Smooth muscle cell (in vitro differentiated cells): ENCODE results near the gene PHC3. TPM values are rescaled to one million over a fixed set of nuclear protein-coding genes. Genes with fewer than 3 reads are reported as not detected.

Source experiments
- DNase-seq: peaks from one replicate; lab custom pipeline; 2025; ENCODE audit not compliant: unreplicated experiment; lab: John Stamatoyannopoulos, UW
- H2AFZ ChIP-seq: fragments of 200-600 bp; sonication (generic); 2 replicates; pipeline ENCODE4 v1.6.0; 2016; ENCODE audit warnings: antibody characterized with exemption, low read depth, mild to moderate bottlenecking
- H3F3A ChIP-seq: fragments of 200-600 bp; sonication (generic); 2 replicates; pipeline ENCODE4 v1.6.0; 2017; ENCODE audit warnings: antibody characterized with exemption, low read depth
- H3K27ac ChIP-seq: fragments of 200-600 bp; sonication (generic); 2 replicates; pipeline ENCODE4 v1.5.1; 2016; ENCODE audit warnings: low read depth, mild to moderate bottlenecking
- H3K27me3 ChIP-seq: fragments of 200-600 bp; sonication (generic); 2 replicates; pipeline ENCODE4 v1.6.1; 2016; ENCODE audit warnings: low read depth, mild to moderate bottlenecking
- H3K36me3 ChIP-seq: fragments of 200-600 bp; sonication (generic); 2 replicates; pipeline ENCODE4 v1.5.1; 2016; ENCODE audit warnings: low read depth
- H3K4me1 ChIP-seq: fragments of 200-600 bp; sonication (generic); 2 replicates; pipeline ENCODE4 v1.5.1; 2016; ENCODE audit warnings: low read depth
- H3K4me2 ChIP-seq: fragments of 200-600 bp; sonication (generic); 2 replicates; pipeline ENCODE4 v1.6.0; 2016; ENCODE audit warnings: mild to moderate bottlenecking
- H3K4me3 ChIP-seq: fragments of 200-600 bp; sonication (generic); 2 replicates; pipeline ENCODE4 v1.5.1; 2016; ENCODE audit warnings: mild to moderate bottlenecking
- H3K79me2 ChIP-seq: fragments of 200-600 bp; sonication (generic); 2 replicates; pipeline ENCODE4 v1.6.0; 2016; ENCODE audit warnings: low read depth, mild to moderate bottlenecking
- H3K9ac ChIP-seq: fragments of 200-600 bp; sonication (generic); 2 replicates; pipeline ENCODE4 v1.6.0; 2016; ENCODE audit warnings: low read depth
- H3K9me3 ChIP-seq: fragments of 200-600 bp; sonication (generic); replicated peaks from 2 replicates; pipeline ENCODE4 v1.5.1; 2016; ENCODE audit warnings: low read depth
- H4K20me1 ChIP-seq: fragments of 200-600 bp; sonication (generic); 2 replicates; pipeline ENCODE4 v1.6.0; 2016; ENCODE audit warnings: low read depth
- WGBS: methylation state at CpG from one replicate; pipeline ENCODE4 v1.1.7; 2016; ENCODE audit warnings: low lambda C conversion rate; 5-methylcytosine and 5-hydroxymethylcytosine counted together
- polyA plus RNA-seq: library from polyadenylated mRNA; unstranded; fragments of >200 nt; fragmentation: Nextera tagmentation; extraction: Ambion mirVana; gene quantifications from 2 replicates; pipeline ENCODE4 v1.2.1, GENCODE V29; 2016
- total RNA-seq: library from RNA; depleted of rRNA; stranded (reverse); fragments of >200 nt; gene quantifications from 2 replicates; pipeline ENCODE4 v1.2.3, GENCODE V29; 2014
- TF ChIP-seq, protein P1 (sequence below): fragments of 200-600 bp; sonication (generic); IDR thresholded peaks from 2 replicates; pipeline ENCODE4 v1.5.1; 2017; ENCODE audit warnings: borderline replicate concordance, mild to moderate bottlenecking, antibody characterized with exemption; ENCODE audit not compliant: insufficient read depth, poor library complexity, severe bottlenecking

PHC3 gene
- total and polyA plus RNA-seq, 2 experiments from 2014 or later: 28.8 to 33.1 TPM

DNA sequence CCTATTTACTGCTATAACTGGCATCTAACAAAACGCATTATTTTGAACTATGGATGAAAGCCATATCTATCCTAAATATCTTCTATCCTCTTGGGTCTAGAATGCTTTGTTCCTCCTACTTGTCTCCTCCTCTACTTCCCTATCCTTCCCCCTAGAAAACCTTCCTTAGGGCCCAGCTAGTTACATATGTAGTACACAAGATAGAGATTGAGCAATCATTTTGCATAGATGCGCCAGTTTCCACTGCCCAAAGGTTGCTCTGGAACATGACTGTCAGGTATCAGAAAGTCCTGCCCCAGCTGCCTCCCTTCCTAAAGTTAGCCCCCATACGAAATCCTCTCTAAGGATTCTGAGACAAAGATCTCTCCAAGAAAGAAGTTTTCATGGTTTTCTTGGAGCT lies 88.6 kb downstream of the PHC3 start:
- H3K9me3 ChIP-seq: no peaks in the 10 kb centered on the region
- no peak overlapping the region for H2AFZ ChIP-seq
- WGBS: 99% methylated on average over 3 of the region's 3 CpGs
- H3K27ac ChIP-seq: no peak overlapping the region
- no peaks in the 10 kb centered on the region for H3F3A ChIP-seq
- no peak overlapping the region for H3K4me3 ChIP-seq
- peaks cover 13% of the 10 kb centered on the region for H3K36me3 ChIP-seq
- TF ChIP-seq, protein P1, sequence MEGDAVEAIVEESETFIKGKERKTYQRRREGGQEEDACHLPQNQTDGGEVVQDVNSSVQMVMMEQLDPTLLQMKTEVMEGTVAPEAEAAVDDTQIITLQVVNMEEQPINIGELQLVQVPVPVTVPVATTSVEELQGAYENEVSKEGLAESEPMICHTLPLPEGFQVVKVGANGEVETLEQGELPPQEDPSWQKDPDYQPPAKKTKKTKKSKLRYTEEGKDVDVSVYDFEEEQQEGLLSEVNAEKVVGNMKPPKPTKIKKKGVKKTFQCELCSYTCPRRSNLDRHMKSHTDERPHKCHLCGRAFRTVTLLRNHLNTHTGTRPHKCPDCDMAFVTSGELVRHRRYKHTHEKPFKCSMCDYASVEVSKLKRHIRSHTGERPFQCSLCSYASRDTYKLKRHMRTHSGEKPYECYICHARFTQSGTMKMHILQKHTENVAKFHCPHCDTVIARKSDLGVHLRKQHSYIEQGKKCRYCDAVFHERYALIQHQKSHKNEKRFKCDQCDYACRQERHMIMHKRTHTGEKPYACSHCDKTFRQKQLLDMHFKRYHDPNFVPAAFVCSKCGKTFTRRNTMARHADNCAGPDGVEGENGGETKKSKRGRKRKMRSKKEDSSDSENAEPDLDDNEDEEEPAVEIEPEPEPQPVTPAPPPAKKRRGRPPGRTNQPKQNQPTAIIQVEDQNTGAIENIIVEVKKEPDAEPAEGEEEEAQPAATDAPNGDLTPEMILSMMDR: no peak
- H3K9ac ChIP-seq: no peak overlapping the region
- H4K20me1 ChIP-seq: peaks cover 11% of the 10 kb centered on the region
- no peak overlapping the region for H3K4me2 ChIP-seq
- H3K4me1 ChIP-seq: no peaks in the 10 kb centered on the region
- H3K79me2 ChIP-seq: no peaks in the 10 kb centered on the region
- no peaks in the 10 kb centered on the region for H3K27me3 ChIP-seq
- DNase-seq: no peak

DNA sequence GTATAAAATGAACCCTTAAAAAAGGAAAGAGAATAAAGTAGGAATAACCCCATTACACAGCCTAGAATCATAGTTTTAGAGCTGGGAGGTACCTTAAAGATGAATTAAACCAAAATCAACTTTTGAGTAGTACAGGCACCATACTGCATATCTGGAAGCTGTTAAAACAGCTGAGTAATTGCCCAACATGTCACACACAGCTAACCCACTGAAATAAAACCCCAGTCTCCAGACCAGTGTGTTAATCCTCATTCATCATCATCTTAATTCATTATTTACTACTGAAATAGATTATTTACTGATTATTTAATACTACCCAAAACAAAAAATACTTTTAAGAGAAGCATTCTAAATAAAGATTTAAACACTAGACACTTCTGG lies 90.9 kb downstream of the PHC3 start:
- H3F3A ChIP-seq: no peaks in the 10 kb centered on the region
- no peak overlapping the region for H3K4me3 ChIP-seq
- H4K20me1 ChIP-seq: peaks cover 11% of the 10 kb centered on the region
- no peak overlapping the region for H3K9ac ChIP-seq
- TF ChIP-seq, protein P1: no peak
- DNase-seq: no peak
- H3K27me3 ChIP-seq: no peaks in the 10 kb centered on the region
- H2AFZ ChIP-seq: no peak overlapping the region
- H3K4me2 ChIP-seq: no peak overlapping the region
- no peaks in the 10 kb centered on the region for H3K4me1 ChIP-seq
- H3K27ac ChIP-seq: no peak overlapping the region
- H3K36me3 ChIP-seq: no peaks in the 10 kb centered on the region
- H3K9me3 ChIP-seq: no peaks in the 10 kb centered on the region
- no peaks in the 10 kb centered on the region for H3K79me2 ChIP-seq

DNA sequence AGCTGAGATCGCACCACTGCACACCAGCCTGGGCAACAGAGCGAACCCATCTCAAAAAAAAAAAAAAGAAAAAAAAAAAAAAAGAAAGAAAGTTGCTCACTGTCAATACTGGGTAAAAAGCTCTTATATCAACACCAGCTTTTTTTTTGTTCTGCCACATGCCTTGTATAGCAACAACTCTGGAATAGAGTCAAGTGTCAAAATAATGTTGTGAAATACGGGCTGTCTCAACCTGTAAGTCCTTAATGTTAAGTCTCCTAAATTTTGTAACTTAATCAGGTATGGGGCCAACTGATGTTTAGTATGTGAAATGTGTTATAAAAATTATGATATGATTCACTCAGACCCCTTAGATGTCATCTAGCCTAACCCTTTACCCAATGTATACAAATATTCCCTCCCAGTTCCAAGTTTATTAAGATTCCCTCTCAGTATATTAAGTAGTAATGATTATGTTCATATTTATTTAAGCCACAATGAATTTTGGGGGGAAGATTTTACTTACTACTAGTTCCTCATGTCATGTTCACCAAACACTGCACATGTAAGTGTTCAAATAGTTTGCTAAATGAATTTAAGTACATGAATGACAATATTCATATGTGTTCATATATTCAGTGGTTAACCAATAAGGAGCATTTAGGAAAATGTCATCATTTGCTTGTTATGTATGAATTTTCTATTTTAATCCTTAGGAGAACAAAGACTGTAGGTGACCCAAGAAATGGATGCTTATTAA lies 91.5 kb downstream of the PHC3 start:
- Histone ChIP-seq H3K4me2 (no peak overlapping the region), H3K9ac (no peak overlapping the region), H3K27me3 (no peaks in the 10 kb centered on the region), H3K4me1 (no peaks in the 10 kb centered on the region), H3F3A (no peaks in the 10 kb centered on the region), H3K36me3 (no peaks in the 10 kb centered on the region), H3K79me2 (no peaks in the 10 kb centered on the region), H4K20me1 (peaks cover 11% of the 10 kb centered on the region), H3K9me3 (no peaks in the 10 kb centered on the region), H2AFZ (no peak overlapping the region), H3K27ac (no peak overlapping the region), H3K4me3 (no peak overlapping the region)
- TF ChIP-seq, protein P1: no peak
- DNase-seq: no peak
- 99% methylated on average over 3 of the region's 3 CpGs for WGBS

DNA sequence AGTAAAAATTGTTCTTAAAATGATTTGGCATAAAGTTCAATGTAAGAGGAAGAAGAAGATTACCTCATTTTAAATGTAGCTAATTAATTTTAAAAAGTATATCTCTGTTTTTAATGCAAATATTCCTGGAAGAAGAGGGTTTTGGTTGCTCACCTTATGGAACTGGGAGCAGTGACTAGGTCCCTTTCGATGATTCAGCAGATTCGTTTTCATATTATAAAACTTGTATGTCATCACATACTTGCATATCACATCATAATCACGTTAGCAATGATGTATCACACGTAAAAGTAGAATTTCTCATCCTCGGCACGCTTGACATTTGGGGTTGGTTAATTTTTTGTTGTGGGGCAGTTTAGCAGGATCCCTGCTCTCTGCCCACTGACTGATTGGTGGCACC lies 96.1 kb downstream of the PHC3 start:
- Histone ChIP-seq H3K27me3 (no peaks in the 10 kb centered on the region), H3K4me2 (no peak overlapping the region), H3K4me3 (no peak overlapping the region), H3F3A (no peaks in the 10 kb centered on the region), H3K79me2 (no peaks in the 10 kb centered on the region), H3K9ac (no peak overlapping the region), H3K4me1 (no peaks in the 10 kb centered on the region), H3K9me3 (no peaks in the 10 kb centered on the region), H3K27ac (no peak overlapping the region), H4K20me1 (peaks cover 1% of the 10 kb centered on the region), H3K36me3 (peaks cover 10% of the 10 kb centered on the region), H2AFZ (no peak overlapping the region)
- no peak for DNase-seq
- 98% methylated on average over 6 of the region's 6 CpGs for WGBS
- TF ChIP-seq, protein P1: no peak
